Prostate gland (tissue), 2 donors: ENCODE data around the gene MLST8. TPM values are rescaled to one million over a fixed set of nuclear protein-coding genes. Genes with fewer than 3 reads are reported as not detected.

Source experiments
- DNase-seq: peaks from one replicate; pipeline ENCODE4 v3.0.0-alpha.2; 2019; ENCODE audit warnings: low spot score
- H3K27ac ChIP-seq, 2 donors: fragments of 200-600 bp; sonication (generic); 2 replicates each; pipeline ENCODE4 v1.5.1; 2017 to 2019
- H3K27me3 ChIP-seq: fragments of 200-600 bp; sonication (generic); replicated peaks from 2 replicates; pipeline ENCODE4 v1.5.1; 2019; ENCODE audit not compliant: insufficient read depth
- H3K36me3 ChIP-seq, 2 donors: fragments of 200-600 bp; sonication (generic); 1 replicate in 1 of 2; 2 replicates in 1 of 2; pipeline versions ENCODE4 v1.5.1 to v1.8.1; 2017 to 2019
- H3K4me1 ChIP-seq: fragments of 200-600 bp; sonication (generic); replicated peaks from 2 replicates; pipeline ENCODE4 v1.5.1; 2019
- H3K4me3 ChIP-seq, 2 donors: fragments of 200-600 bp; sonication (generic); 2 replicates each; pipeline ENCODE4 v1.5.1; 2017 to 2019
- H3K9me3 ChIP-seq: fragments of 200-600 bp; sonication (generic); 2 replicates; pipeline ENCODE4 v1.5.1; 2017
- POLR2A ChIP-seq: fragments of 450-650 bp; IDR thresholded peaks from one replicate; pipeline ENCODE4 v1.6.1; 2016; ENCODE audit warnings: antibody characterized with exemption, mild to moderate bottlenecking
- POLR2AphosphoS5 ChIP-seq: sonication (generic); formaldehyde crosslinking; IDR thresholded peaks from one replicate; pipeline ENCODE4 v1.6.1; 2017; ENCODE audit warnings: antibody characterized with exemption
- WGBS: methylation state at CpG from one replicate; pipeline ENCODE4 v1.1.5; 2018; 5-methylcytosine and 5-hydroxymethylcytosine counted together
- intact Hi-C: fragments of 100-400 bp; cut with DNase I; formaldehyde crosslinking; loops from one replicate; pipeline ENCODE4 v1.14.2; 2022
- total RNA-seq, 2 donors: library from RNA; depleted of rRNA; stranded (reverse); fragments of >200 nt; gene quantifications; one replicate each; pipeline ENCODE4 v1.1.0, GENCODE V29; 2016
- TF ChIP-seq, protein P1 (sequence below), 4 experiments: fragments of 200-600 bp in 2 of 4; fragments of 450-650 bp in 2 of 4; sonication (generic) in 2 of 4; IDR thresholded peaks; 1 replicate in 3 of 4; 2 replicates in 1 of 4; pipeline ENCODE4 v1.5.1; 2016 to 2019; ENCODE audit warnings: antibody characterized with exemption in 4 of 4, mild to moderate bottlenecking in 2 of 4, moderate library complexity in 2 of 4

Gene MLST8
- total RNA-seq, 2 donors from 2014 or later, result 55.9 to 110 TPM

DNA sequence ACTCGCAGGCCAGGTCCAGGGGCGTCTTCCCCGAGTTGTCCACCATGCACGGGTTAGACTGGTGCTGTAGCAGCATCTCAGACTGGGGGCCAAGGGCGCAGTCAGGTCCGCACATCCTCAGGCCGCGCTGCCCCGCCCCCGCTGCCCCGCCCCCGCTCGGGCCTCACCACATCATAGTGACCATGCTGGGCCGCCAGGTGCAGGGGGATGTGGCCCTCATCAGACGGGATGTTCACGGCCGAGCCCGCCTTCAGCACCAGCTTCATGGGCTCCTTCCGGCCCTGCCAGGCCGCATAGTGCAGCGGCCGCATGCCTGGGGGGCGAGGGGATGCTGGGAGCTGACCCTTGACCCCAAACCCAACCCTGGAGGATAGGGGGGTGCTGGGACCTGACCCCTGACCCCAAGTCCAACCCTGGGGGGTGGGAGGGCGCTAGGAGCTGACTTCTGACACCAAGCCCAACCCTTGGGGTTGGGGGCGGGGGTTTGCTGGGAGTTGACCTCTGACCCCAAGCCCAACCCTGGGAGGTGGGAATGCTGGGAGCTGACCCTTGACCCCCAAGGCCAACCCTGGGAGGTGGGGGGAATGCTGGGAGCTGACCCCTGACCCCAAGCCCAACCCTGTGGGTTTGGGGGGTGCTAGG lies 15.9 kb upstream of the MLST8 start:
- Histone ChIP-seq H3K27me3 (no peaks in the 10 kb centered on the region), H3K4me1 (no peaks in the 10 kb centered on the region), H3K36me3 (no peaks in the 10 kb centered on the region), H3K4me3 (no peak overlapping the region), H3K27ac (no peak overlapping the region), H3K9me3 (no peaks in the 10 kb centered on the region)
- intact Hi-C loops, result no loop called here
- no peak for DNase-seq
- WGBS, result 95% methylated on average over 25 of the region's 25 CpGs
- TF ChIP-seq POLR2A (no peak), POLR2AphosphoS5 (no peak)
- TF ChIP-seq, protein P1, sequence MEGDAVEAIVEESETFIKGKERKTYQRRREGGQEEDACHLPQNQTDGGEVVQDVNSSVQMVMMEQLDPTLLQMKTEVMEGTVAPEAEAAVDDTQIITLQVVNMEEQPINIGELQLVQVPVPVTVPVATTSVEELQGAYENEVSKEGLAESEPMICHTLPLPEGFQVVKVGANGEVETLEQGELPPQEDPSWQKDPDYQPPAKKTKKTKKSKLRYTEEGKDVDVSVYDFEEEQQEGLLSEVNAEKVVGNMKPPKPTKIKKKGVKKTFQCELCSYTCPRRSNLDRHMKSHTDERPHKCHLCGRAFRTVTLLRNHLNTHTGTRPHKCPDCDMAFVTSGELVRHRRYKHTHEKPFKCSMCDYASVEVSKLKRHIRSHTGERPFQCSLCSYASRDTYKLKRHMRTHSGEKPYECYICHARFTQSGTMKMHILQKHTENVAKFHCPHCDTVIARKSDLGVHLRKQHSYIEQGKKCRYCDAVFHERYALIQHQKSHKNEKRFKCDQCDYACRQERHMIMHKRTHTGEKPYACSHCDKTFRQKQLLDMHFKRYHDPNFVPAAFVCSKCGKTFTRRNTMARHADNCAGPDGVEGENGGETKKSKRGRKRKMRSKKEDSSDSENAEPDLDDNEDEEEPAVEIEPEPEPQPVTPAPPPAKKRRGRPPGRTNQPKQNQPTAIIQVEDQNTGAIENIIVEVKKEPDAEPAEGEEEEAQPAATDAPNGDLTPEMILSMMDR (IDR thresholded peaks at IDR 0.05), result no peak

DNA sequence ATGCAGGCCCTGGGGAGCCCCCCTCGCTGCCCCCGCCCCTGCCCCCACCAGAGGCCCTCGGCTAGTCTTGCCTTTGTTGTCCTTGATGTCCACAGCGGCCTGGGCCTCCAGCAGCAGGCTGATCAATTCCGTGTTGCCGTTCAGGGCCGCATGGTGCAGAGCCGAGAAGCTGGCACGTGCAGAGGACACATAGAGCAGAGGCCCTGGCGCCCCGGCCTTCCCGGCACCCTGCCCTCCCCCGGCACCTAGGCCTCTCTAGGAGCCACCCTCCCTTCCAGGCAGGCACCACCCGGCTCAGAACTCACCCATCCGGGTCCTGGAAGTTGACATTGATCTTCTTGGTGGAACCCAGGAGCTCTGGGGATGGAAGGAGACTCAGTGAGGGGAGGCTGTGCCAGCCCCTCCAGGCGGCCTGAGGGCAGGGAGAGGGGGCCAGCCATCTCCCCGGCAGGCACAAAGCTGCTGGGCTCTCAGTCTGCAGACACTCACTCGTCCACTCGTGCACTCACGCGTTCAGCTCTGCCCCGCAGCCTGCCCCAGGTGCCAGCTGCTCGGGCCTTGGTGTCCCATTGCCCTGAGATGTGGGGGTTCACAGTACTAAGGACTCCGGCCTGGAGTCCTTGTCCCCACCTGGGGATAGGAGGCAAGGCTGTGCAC lies 15.1 kb upstream of the MLST8 start:
- DNase-seq, result no peak
- no peak overlapping the region for H3K27ac ChIP-seq
- intact Hi-C loops, result no loop called here
- WGBS, result 84% methylated on average over 22 of the region's 24 CpGs
- H3K4me3 ChIP-seq, result no peak overlapping the region
- H3K36me3 ChIP-seq, result no peaks in the 10 kb centered on the region
- H3K4me1 ChIP-seq, result no peaks in the 10 kb centered on the region
- no peaks in the 10 kb centered on the region for H3K27me3 ChIP-seq
- H3K9me3 ChIP-seq, result no peaks in the 10 kb centered on the region
- TF ChIP-seq POLR2A (no peak), POLR2AphosphoS5 (no peak)
- TF ChIP-seq, protein P1 (IDR thresholded peaks at IDR 0.05), result no peak

DNA sequence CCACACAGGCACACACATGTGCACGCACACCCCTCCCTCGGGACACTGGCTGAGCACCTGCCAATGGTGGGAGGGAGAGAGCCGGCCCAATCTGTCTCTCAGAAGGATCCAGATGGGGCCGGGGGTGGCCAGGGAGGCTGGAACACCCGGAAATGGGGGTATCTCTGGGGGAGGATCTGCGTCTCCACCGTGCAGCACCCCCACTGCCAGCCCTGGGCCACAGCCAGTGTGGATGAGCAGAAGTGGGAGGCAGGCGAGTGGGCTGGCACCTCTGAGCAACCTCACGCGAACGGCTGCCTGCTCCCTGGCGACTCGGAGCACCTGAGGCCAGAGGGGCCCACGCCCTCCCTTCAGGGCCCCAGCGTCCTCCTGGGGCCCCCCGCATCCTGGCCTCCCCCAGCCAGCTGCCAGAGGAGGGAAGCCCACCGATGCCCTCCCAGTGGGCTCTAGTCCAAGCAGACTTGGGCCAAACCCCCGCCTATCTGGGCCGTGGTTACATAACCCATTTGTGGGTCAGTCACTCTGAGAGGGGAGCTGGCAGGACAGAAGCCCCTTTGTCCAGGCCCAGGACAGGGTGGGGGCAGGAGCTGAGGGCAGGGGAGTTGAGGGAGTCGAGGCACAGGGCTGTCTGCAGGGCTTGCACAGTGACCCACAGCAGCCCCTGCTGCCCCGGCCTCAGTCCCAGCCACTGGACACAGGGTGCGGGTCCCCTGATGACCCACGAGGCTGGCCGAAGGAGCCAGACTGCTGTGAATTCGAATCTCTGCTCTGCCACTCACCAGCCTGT lies 14.4 kb upstream of the MLST8 start:
- H3K4me3 ChIP-seq, result no peak overlapping the region
- no peak for DNase-seq
- 79% methylated on average over 23 of the region's 25 CpGs for WGBS
- no peaks in the 10 kb centered on the region for H3K9me3 ChIP-seq
- no peaks in the 10 kb centered on the region for H3K36me3 ChIP-seq
- no peak for TF ChIP-seq POLR2AphosphoS5
- TF ChIP-seq POLR2A, result no peak
- TF ChIP-seq, protein P1 (IDR thresholded peaks at IDR 0.05), result no peak
- no peak overlapping the region for H3K27ac ChIP-seq
- no peaks in the 10 kb centered on the region for H3K4me1 ChIP-seq
- intact Hi-C loops, result no loop called here
- H3K27me3 ChIP-seq, result no peaks in the 10 kb centered on the region

DNA sequence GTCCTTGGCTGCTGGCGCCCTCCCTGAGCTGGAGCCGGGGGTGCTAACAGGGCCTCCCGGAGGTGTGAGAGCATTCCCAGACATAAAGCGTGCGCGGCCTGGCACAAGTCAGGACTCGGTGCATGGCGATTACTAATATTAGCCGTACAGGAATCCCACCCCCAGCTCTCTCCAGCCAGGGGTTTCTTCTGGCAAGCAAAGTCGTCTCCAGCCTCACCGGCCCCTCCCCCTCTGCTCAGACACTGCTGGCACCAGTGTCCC lies 13.9 kb upstream of the MLST8 start:
- Histone ChIP-seq H3K4me1 (no peaks in the 10 kb centered on the region), H3K27me3 (no peaks in the 10 kb centered on the region), H3K27ac (no peak overlapping the region), H3K9me3 (no peaks in the 10 kb centered on the region), H3K36me3 (no peaks in the 10 kb centered on the region), H3K4me3 (no peak overlapping the region)
- DNase-seq, result no peak
- intact Hi-C loops, result no loop called here
- WGBS, result 75% methylated on average over 11 of the region's 11 CpGs
- TF ChIP-seq, protein P1 (IDR thresholded peaks at IDR 0.05), result no peak
- no peak for TF ChIP-seq POLR2AphosphoS5
- no peak for TF ChIP-seq POLR2A
